ENCODE results near the gene CDC40.
A peak's percentile ranks its signal among the peaks of the same experiment; 100 is the strongest.

The CDC40 gene
- long read RNA-seq, transcript CDC40-201 (15 exons, 3,848 nt) = major isoform, 43 of 68 reads
- long read RNA-seq, partial matches to known transcripts = 20 of 68 reads
- long read RNA-seq, other reads (novel, unspliced or antisense) = 5 of 68 reads

DNA sequence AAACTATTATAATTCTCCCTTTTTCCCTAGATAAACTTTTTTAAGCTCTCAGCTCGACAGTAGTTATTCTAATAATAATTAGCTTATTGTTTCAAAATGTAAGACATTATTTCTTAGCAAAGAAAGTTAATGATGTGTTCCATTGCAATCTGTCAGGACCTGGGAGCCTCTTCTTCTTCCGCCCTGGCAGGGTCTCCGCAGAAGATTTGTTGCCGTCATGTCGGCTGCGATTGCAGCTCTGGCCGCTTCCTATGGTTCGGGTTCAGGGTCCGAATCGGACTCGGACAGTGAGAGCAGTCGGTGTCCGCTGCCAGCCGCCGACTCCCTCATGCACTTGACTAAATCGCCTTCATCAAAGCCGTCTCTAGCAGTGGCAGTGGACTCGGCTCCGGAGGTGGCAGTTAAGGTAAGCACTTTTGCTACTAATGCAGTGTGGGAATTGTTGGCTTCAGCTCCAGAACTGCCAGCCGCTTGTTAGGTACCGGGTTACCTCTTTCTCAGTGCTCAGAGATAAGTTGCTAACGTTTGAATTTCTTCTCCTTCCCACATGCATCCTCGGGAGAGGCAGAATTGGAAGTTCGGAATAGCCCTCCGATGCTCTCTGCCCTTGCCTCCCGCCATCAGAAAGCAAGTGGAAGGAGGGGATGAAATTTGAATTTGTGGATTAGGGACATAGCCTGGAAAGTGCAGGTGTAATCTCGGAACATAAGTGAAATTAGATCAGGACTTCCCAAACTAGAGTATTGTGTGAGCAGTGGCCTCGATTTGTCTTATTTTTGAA lies at the start of gene CDC40:
Gene CDC40, plus strand, starts transcription at position 200 of the 781 bp plus-strand sequence. Its CDS starts 18 bp downstream, at position 218.
- Histone ChIP-seq H3K27ac (replicated peaks) (peak within 1 kb of the TSS; percentile 86), H3K27me3 (ENCODE audit: insufficient read depth, poor library complexity, severe bottlenecking) (no peaks in the 10 kb centered on the region), H3K4me3 (replicated peaks; ENCODE audit: insufficient read depth, low read length) (peak within 1 kb of the TSS; percentile 92)
- peak; percentile 51 to 56 for DNase-seq (ENCODE audit: low read depth in 1 of 2, low spot score in 1 of 2)
- TF ChIP-seq POLR2AphosphoS5 (IDR thresholded peaks at IDR 0.05; ENCODE audit: low read depth) = peak; percentile 65; the same call in 1 of the 2 replicates
- 0 out of 2 replicates have a peak, but pooled peaks have one; percentile 5 for TF ChIP-seq GABPA (IDR thresholded peaks at IDR 0.05; ENCODE audit: low read depth)
- TF ChIP-seq, protein P1, sequence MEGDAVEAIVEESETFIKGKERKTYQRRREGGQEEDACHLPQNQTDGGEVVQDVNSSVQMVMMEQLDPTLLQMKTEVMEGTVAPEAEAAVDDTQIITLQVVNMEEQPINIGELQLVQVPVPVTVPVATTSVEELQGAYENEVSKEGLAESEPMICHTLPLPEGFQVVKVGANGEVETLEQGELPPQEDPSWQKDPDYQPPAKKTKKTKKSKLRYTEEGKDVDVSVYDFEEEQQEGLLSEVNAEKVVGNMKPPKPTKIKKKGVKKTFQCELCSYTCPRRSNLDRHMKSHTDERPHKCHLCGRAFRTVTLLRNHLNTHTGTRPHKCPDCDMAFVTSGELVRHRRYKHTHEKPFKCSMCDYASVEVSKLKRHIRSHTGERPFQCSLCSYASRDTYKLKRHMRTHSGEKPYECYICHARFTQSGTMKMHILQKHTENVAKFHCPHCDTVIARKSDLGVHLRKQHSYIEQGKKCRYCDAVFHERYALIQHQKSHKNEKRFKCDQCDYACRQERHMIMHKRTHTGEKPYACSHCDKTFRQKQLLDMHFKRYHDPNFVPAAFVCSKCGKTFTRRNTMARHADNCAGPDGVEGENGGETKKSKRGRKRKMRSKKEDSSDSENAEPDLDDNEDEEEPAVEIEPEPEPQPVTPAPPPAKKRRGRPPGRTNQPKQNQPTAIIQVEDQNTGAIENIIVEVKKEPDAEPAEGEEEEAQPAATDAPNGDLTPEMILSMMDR (IDR thresholded peaks at IDR 0.05; ENCODE audit: insufficient read depth, low read length) = no peak
- no peak for TF ChIP-seq SPI1 (IDR thresholded peaks at IDR 0.05; ENCODE audit: borderline replicate concordance, low read depth)
- TF ChIP-seq, protein P2, sequence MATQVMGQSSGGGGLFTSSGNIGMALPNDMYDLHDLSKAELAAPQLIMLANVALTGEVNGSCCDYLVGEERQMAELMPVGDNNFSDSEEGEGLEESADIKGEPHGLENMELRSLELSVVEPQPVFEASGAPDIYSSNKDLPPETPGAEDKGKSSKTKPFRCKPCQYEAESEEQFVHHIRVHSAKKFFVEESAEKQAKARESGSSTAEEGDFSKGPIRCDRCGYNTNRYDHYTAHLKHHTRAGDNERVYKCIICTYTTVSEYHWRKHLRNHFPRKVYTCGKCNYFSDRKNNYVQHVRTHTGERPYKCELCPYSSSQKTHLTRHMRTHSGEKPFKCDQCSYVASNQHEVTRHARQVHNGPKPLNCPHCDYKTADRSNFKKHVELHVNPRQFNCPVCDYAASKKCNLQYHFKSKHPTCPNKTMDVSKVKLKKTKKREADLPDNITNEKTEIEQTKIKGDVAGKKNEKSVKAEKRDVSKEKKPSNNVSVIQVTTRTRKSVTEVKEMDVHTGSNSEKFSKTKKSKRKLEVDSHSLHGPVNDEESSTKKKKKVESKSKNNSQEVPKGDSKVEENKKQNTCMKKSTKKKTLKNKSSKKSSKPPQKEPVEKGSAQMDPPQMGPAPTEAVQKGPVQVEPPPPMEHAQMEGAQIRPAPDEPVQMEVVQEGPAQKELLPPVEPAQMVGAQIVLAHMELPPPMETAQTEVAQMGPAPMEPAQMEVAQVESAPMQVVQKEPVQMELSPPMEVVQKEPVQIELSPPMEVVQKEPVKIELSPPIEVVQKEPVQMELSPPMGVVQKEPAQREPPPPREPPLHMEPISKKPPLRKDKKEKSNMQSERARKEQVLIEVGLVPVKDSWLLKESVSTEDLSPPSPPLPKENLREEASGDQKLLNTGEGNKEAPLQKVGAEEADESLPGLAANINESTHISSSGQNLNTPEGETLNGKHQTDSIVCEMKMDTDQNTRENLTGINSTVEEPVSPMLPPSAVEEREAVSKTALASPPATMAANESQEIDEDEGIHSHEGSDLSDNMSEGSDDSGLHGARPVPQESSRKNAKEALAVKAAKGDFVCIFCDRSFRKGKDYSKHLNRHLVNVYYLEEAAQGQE (IDR thresholded peaks at IDR 0.05; ENCODE audit: insufficient replicate concordance, low read depth) = no peak

DNA sequence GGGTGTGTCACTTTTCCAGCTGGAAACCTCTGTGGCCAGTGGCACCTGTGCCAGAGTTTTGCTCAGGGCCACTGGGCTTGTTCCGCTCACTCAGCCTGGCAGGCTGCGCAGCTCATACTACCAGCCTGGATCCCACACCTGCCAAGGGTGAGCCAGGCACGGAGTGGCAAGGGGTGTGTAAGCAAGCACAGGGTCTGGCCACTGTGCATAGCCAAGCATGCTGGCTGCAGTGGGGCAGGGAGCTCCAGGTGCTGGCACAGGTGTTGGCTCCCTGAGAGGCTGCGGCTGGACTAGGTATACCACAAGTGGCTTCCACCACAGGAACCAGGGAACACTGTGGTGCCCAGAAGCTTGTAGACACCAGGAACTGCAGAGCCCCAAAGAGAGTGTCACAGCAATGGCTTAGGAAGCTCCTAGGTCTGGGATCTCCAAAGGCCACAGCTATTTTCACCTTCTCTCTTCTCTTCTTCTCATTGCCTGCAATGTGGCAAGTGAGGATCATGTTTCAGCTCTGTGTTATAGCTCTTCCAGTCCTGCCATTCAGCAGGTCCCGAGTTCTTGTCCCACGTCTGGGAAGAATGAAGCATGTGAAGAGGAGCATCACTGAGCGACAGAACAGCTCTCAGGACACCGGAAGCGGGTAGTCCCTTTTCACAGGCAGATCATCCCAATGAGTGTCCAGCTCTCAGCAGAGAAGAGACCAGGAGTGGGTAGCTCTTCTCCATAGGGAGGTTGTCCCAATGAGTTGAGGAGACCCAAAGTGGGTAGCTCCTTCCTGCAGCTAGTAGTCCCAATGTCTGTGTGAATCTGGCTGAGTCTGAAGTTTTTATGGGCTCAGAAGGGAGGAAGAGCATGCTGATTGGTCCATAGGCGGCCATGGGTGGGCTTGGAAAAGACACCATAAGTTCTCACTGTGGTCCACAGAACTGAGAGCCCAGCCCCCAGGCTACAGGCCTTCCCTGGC lies 42.0 kb upstream of the CDC40 start:
- DNase-seq (ENCODE audit: low read depth in 1 of 2, low spot score in 1 of 2) = no peak
- Histone ChIP-seq H3K27ac (replicated peaks) (no peak overlapping the region), H3K27me3 (ENCODE audit: insufficient read depth, poor library complexity, severe bottlenecking) (no peaks in the 10 kb centered on the region), H3K4me3 (replicated peaks; ENCODE audit: insufficient read depth, low read length) (no peak overlapping the region)
- no peak for TF ChIP-seq GABPA (IDR thresholded peaks at IDR 0.05; ENCODE audit: low read depth)
- TF ChIP-seq, protein P1 (IDR thresholded peaks at IDR 0.05; ENCODE audit: insufficient read depth, low read length) = no peak
- no peak for TF ChIP-seq SPI1 (IDR thresholded peaks at IDR 0.05; ENCODE audit: borderline replicate concordance, low read depth)
- TF ChIP-seq, protein P2 (IDR thresholded peaks at IDR 0.05; ENCODE audit: insufficient replicate concordance, low read depth) = no peak
- TF ChIP-seq POLR2AphosphoS5 (IDR thresholded peaks at IDR 0.05; ENCODE audit: low read depth) = no peak

DNA sequence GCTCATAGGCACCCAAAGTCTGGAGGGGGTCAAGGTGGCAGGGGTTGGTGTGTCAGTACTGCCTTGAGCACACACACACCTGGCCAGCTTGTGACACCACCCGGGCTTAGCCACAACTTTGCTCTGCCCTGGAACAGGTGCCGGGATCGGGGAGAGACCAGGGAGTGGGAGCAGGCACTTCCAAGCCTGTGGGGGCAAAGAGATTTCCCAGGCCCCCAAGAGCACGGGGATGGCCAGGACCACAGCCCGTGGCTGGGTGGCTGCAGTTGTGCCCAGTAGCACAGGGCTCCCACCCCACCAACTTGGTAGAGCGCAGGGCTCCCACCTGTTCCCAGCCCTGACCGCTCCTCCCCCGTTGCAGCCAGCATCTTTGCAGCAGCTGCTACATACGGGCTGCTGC lies 41.2 kb upstream of the CDC40 start:
- TF ChIP-seq, protein P2 (IDR thresholded peaks at IDR 0.05; ENCODE audit: insufficient replicate concordance, low read depth) = no peak
- TF ChIP-seq SPI1 (IDR thresholded peaks at IDR 0.05; ENCODE audit: borderline replicate concordance, low read depth) = no peak
- TF ChIP-seq, protein P1 (IDR thresholded peaks at IDR 0.05; ENCODE audit: insufficient read depth, low read length) = no peak
- H3K27ac ChIP-seq (replicated peaks) = no peak overlapping the region
- DNase-seq (ENCODE audit: low read depth in 1 of 2, low spot score in 1 of 2) = no peak
- H3K4me3 ChIP-seq (replicated peaks; ENCODE audit: insufficient read depth, low read length) = no peak overlapping the region
- H3K27me3 ChIP-seq (ENCODE audit: insufficient read depth, poor library complexity, severe bottlenecking) = no peaks in the 10 kb centered on the region

Data from HL-60 (cell line).